ENCODE data around the gene FGF22.
"Not testable (repeated sequence)": the region's sequence is repeated elsewhere in the genome, so short reads cannot be mapped to it uniquely, and the experiment has no call there.

FGF22 gene

GRCh38 chr19:601310-601709 lies 38.4 kb upstream of the FGF22 start:
- H3K4me3 ChIP-seq (ENCODE audit: low read depth, low read length), result no peak overlapping the region
- in situ Hi-C loops (cut with HindIII; ENCODE audit: low sequenced_read_pairs), result no loop called here
- DNase-seq (ENCODE audit: low read depth), result no peak
- no peak for TF ChIP-seq CTCF (IDR thresholded peaks at IDR 0.05; ENCODE audit: low read depth, low read length, missing control alignments)

- in situ Hi-C loops (cut with HindIII; ENCODE audit: low sequenced_read_pairs), result no loop called here
- no peak for DNase-seq (ENCODE audit: low read depth)
- H3K4me3 ChIP-seq (ENCODE audit: low read depth, low read length), result no peak overlapping the region
- no peak for TF ChIP-seq CTCF (IDR thresholded peaks at IDR 0.05; ENCODE audit: low read depth, low read length, missing control alignments)
Measured at GRCh38 chr19:601790-602189, 37.9 kb upstream of the FGF22 start.

GRCh38 chr19:602391-603301 lies 37.0 kb upstream of the FGF22 start:
- no peak for DNase-seq (ENCODE audit: low read depth)
- H3K4me3 ChIP-seq (ENCODE audit: low read depth, low read length), result no peak overlapping the region
- no peak for TF ChIP-seq CTCF (IDR thresholded peaks at IDR 0.05; ENCODE audit: low read depth, low read length, missing control alignments)
- in situ Hi-C loops (cut with HindIII; ENCODE audit: low sequenced_read_pairs), result no loop called here

GRCh38 chr19:603302-603639 lies 36.4 kb upstream of the FGF22 start:
- DNase-seq (ENCODE audit: low read depth); in situ Hi-C loops (cut with HindIII; ENCODE audit: low sequenced_read_pairs): not testable (repeated sequence)

GRCh38 chr19:603779-604178 lies 35.9 kb upstream of the FGF22 start:
- DNase-seq (ENCODE audit: low read depth); in situ Hi-C loops (cut with HindIII; ENCODE audit: low sequenced_read_pairs); H3K4me3 ChIP-seq (ENCODE audit: low read depth, low read length): not testable (repeated sequence)

More at GRCh38 chr19:603302-603639, 36.4 kb upstream of the FGF22 start:
- H3K4me3 ChIP-seq (ENCODE audit: low read depth, low read length), result not testable (repeated sequence)

GRCh38 chr19:604355-604754 lies 35.3 kb upstream of the FGF22 start:
- no peak for DNase-seq (ENCODE audit: low read depth)
- no peak overlapping the region for H3K4me3 ChIP-seq (ENCODE audit: low read depth, low read length)
- no peak for TF ChIP-seq CTCF (IDR thresholded peaks at IDR 0.05; ENCODE audit: low read depth, low read length, missing control alignments)
- in situ Hi-C loops (cut with HindIII; ENCODE audit: low sequenced_read_pairs), result no loop called here

GRCh38 chr19:605061-605971 lies 34.4 kb upstream of the FGF22 start:
- in situ Hi-C loops (cut with HindIII; ENCODE audit: low sequenced_read_pairs); H3K4me3 ChIP-seq (ENCODE audit: low read depth, low read length); DNase-seq (ENCODE audit: low read depth): not testable (repeated sequence)
